ENCODE data around the gene L3MBTL2. TPM values are rescaled to one million over a fixed set of nuclear protein-coding genes. Genes with fewer than 3 reads are reported as not detected.

L3MBTL2 gene
- total and polyA plus RNA-seq, 4 donors: 8.7 to 17.4 (median 12.3) TPM

GRCh38 chr22:41226723-41227655 lies 21.9 kb downstream of the L3MBTL2 start:
- no peak overlapping the region for H3K27ac ChIP-seq (ENCODE audit: low read depth in 1 of 2, low read length in 2 of 2)
- WGBS: 93% methylated on average over 26 of the region's 26 CpGs
- peak; percentile 29 for DNase-seq (ENCODE audit: low spot score)
- no peak overlapping the region for H3K9ac ChIP-seq (ENCODE audit: low read depth in 1 of 2, low read length in 2 of 2)
- H3K4me3 ChIP-seq (ENCODE audit: low read depth in 1 of 3, low read length in 3 of 3): no peak overlapping the region
- TF ChIP-seq FOXA2 (IDR thresholded peaks at IDR 0.05) (no peak), EGR1 (IDR thresholded peaks at IDR 0.05; ENCODE audit: low read depth in 2 of 2) (no peak), YY1 (IDR thresholded peaks at IDR 0.05) (no peak)
- TF ChIP-seq, protein P1, sequence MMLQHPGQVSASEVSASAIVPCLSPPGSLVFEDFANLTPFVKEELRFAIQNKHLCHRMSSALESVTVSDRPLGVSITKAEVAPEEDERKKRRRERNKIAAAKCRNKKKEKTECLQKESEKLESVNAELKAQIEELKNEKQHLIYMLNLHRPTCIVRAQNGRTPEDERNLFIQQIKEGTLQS (IDR thresholded peaks at IDR 0.05): no peak
- TF ChIP-seq, protein P2, sequence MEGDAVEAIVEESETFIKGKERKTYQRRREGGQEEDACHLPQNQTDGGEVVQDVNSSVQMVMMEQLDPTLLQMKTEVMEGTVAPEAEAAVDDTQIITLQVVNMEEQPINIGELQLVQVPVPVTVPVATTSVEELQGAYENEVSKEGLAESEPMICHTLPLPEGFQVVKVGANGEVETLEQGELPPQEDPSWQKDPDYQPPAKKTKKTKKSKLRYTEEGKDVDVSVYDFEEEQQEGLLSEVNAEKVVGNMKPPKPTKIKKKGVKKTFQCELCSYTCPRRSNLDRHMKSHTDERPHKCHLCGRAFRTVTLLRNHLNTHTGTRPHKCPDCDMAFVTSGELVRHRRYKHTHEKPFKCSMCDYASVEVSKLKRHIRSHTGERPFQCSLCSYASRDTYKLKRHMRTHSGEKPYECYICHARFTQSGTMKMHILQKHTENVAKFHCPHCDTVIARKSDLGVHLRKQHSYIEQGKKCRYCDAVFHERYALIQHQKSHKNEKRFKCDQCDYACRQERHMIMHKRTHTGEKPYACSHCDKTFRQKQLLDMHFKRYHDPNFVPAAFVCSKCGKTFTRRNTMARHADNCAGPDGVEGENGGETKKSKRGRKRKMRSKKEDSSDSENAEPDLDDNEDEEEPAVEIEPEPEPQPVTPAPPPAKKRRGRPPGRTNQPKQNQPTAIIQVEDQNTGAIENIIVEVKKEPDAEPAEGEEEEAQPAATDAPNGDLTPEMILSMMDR (IDR thresholded peaks at IDR 0.05; ENCODE audit: low read depth, low read length, missing input control): no peak
- H3K36me3 ChIP-seq (ENCODE audit: control insufficient read depth in 4 of 4, insufficient read depth in 3 of 4, low read depth in 1 of 4, low read length in 3 of 4): peaks cover 5 to 31% (median 14%) of the 10 kb centered on the region in 4 donors
- H3K9me3 ChIP-seq (ENCODE audit: control insufficient read depth in 4 of 4, low read length in 3 of 4): no peaks in the 10 kb centered on the region
- peaks cover 6 to 43% (median 26%) of the 10 kb centered on the region in 4 donors for H3K4me1 ChIP-seq (ENCODE audit: control insufficient read depth in 4 of 4, insufficient read depth in 4 of 4, low read length in 3 of 4)
- no peaks in the 10 kb centered on the region for H3K27me3 ChIP-seq (ENCODE audit: control insufficient read depth in 4 of 4, insufficient read depth in 4 of 4, low read length in 3 of 4)

GRCh38 chr22:41229215-41229614 lies 24.1 kb downstream of the L3MBTL2 start:
- Histone ChIP-seq H3K9ac (ENCODE audit: low read depth in 1 of 2, low read length in 2 of 2) (no peak overlapping the region), H3K27me3 (ENCODE audit: control insufficient read depth in 4 of 4, insufficient read depth in 4 of 4, low read length in 3 of 4) (no peaks in the 10 kb centered on the region), H3K9me3 (ENCODE audit: control insufficient read depth in 4 of 4, low read length in 3 of 4) (no peaks in the 10 kb centered on the region), H3K36me3 (ENCODE audit: control insufficient read depth in 4 of 4, insufficient read depth in 3 of 4, low read depth in 1 of 4, low read length in 3 of 4) (peaks cover 5 to 31% (median 14%) of the 10 kb centered on the region in 4 donors), H3K27ac (ENCODE audit: low read depth in 1 of 2, low read length in 2 of 2) (no peak overlapping the region), H3K4me3 (ENCODE audit: low read depth in 1 of 3, low read length in 3 of 3) (no peak overlapping the region), H3K4me1 (ENCODE audit: control insufficient read depth in 4 of 4, insufficient read depth in 4 of 4, low read length in 3 of 4) (peaks cover 0 to 24% (median 16%) of the 10 kb centered on the region in 4 donors)
- whole genome bisulfite sequencing: 92% methylated on average over 6 of the region's 6 CpGs
- DNase-seq (ENCODE audit: low spot score): no peak
- TF ChIP-seq, protein P3, sequence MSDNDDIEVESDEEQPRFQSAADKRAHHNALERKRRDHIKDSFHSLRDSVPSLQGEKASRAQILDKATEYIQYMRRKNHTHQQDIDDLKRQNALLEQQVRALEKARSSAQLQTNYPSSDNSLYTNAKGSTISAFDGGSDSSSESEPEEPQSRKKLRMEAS (IDR thresholded peaks at IDR 0.05): no peak
- TF ChIP-seq JUND (IDR thresholded peaks at IDR 0.05) (no peak), HNF4G (IDR thresholded peaks at IDR 0.05) (no peak), FOXA2 (IDR thresholded peaks at IDR 0.05) (no peak), TAF1 (conservative IDR thresholded peaks at IDR 0.05) (no peak)

DNA sequence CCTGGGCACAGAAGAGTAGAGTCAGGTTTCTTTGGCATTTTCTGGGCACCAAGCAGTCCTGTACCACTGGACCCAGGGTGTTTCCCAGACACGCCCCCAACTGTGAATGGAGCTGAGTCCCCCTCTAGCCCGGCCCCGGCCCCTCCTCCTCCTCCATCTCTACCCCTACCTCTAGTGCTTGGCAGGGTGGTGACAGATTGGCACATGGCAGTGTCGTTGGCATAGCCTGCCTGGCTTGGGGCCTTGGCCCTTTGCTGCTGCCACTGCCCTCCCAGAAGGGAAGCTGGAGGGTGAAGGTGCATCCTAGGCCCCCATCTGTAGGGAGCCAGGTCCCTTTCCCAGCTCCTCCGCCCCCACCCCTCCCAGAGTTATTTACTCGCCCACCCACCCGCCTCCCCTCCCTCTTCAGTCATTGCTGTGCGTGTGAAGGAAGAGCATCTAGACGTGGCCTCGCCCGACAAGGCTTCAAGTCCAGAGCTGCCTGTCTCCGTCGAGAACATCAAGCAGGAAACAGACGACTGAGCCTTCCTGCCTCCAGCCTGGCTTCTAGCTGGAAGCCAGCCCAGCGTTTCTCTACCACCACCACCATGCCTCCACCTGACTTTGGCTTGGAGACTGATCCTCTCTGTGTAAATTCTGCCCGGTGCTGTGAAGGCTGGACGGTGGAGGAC lies 24.8 kb downstream of the L3MBTL2 start:
- H3K4me1 ChIP-seq (ENCODE audit: control insufficient read depth in 4 of 4, insufficient read depth in 4 of 4, low read length in 3 of 4): peaks cover 0 to 25% (median 16%) of the 10 kb centered on the region in 4 donors
- H3K9ac ChIP-seq (ENCODE audit: low read depth in 1 of 2, low read length in 2 of 2): no peak overlapping the region
- H3K27me3 ChIP-seq (ENCODE audit: control insufficient read depth in 4 of 4, insufficient read depth in 4 of 4, low read length in 3 of 4): no peaks in the 10 kb centered on the region
- no peak overlapping the region for H3K4me3 ChIP-seq (ENCODE audit: low read depth in 1 of 3, low read length in 3 of 3)
- no peak overlapping the region for H3K27ac ChIP-seq (ENCODE audit: low read depth in 1 of 2, low read length in 2 of 2)
- H3K36me3 ChIP-seq (ENCODE audit: control insufficient read depth in 4 of 4, insufficient read depth in 3 of 4, low read depth in 1 of 4, low read length in 3 of 4): peaks cover 5 to 29% (median 14%) of the 10 kb centered on the region in 4 donors
- no peak for DNase-seq (ENCODE audit: low spot score)
- 78% methylated on average over 17 of the region's 17 CpGs for WGBS
- no peaks in the 10 kb centered on the region for H3K9me3 ChIP-seq (ENCODE audit: control insufficient read depth in 4 of 4, low read length in 3 of 4)
- TF ChIP-seq NR2F2 (IDR thresholded peaks at IDR 0.05): no peak
- no peak for TF ChIP-seq RXRA (IDR thresholded peaks at IDR 0.05)
- no peak for TF ChIP-seq ZBTB33 (IDR thresholded peaks at IDR 0.05)
- TF ChIP-seq, protein P2 (IDR thresholded peaks at IDR 0.05; ENCODE audit: low read depth, low read length, missing input control): no peak
- no peak for TF ChIP-seq JUND (IDR thresholded peaks at IDR 0.05)
- TF ChIP-seq, protein P1 (IDR thresholded peaks at IDR 0.05): no peak
- no peak for TF ChIP-seq HNF4G (IDR thresholded peaks at IDR 0.05)
- no peak for TF ChIP-seq FOXA1 (IDR thresholded peaks at IDR 0.05)
- TF ChIP-seq EGR1 (IDR thresholded peaks at IDR 0.05; ENCODE audit: low read depth in 2 of 2): no peak
- no peak for TF ChIP-seq YY1 (IDR thresholded peaks at IDR 0.05)
- no peak for TF ChIP-seq TAF1 (conservative IDR thresholded peaks at IDR 0.05)
- TF ChIP-seq FOXA2 (IDR thresholded peaks at IDR 0.05): no peak
- no peak for TF ChIP-seq RAD21 (IDR thresholded peaks at IDR 0.05)
- TF ChIP-seq HNF4A (conservative IDR thresholded peaks at IDR 0.05): no peak
